OCI-LY7 (cell line): ENCODE measurements around the gene SPN. TPM values are rescaled to one million over a fixed set of nuclear protein-coding genes. Genes with fewer than 3 reads are reported as not detected.

Experiments
- BruUV-seq: library from RNA; stranded (reverse); fragments of 400-500 nt; replicated peaks from 2 replicates; lab custom pipeline; 2021; lab: Mats Ljungman, UMichigan
- CTCF ChIA-PET: fragments of 300-600 bp; sonication (Branson Sonifier 250); formaldehyde crosslinking; loops from one replicate; lab custom pipeline; 2022; ENCODE audit warnings: antibody characterized with exemption; ENCODE audit not compliant: unreplicated experiment; lab: Charles Lee
- POLR2A ChIA-PET: fragments of 300-600 bp; sonication (Branson Sonifier 250); formaldehyde crosslinking; loops from one replicate; lab custom pipeline; 2022; ENCODE audit warnings: antibody characterized with exemption; lab: Charles Lee
- DNase-seq: peaks from one replicate; pipeline ENCODE4 v3.0.0-alpha.2; 2015; ENCODE audit warnings: low spot score
- H2AFZ ChIP-seq: fragments of 200-600 bp; sonication (generic), shearing (Covaris generic); 2 replicates; pipeline ENCODE4 v1.6.1; 2014; ENCODE audit warnings: mild to moderate bottlenecking, antibody characterized with exemption, low read length, moderate library complexity
- H3K27ac ChIP-seq: fragments of 200-600 bp; sonication (generic); 2 replicates; pipeline ENCODE4 v1.5.1; 2014; ENCODE audit warnings: mixed run types, low read depth, mild to moderate bottlenecking, moderate library complexity, low read length, inconsistent platforms; ENCODE audit not compliant: poor library complexity, severe bottlenecking
- H3K36me3 ChIP-seq: fragments of 200-600 bp; sonication (generic); 2 replicates; pipeline ENCODE4 v1.6.1; 2014; ENCODE audit warnings: mild to moderate bottlenecking, antibody characterized with exemption, low read length, moderate library complexity, mixed read lengths; ENCODE audit not compliant: insufficient read depth
- H3K4me1 ChIP-seq: fragments of 200-600 bp; sonication (generic); 2 replicates; pipeline ENCODE4 v1.5.1; 2014; ENCODE audit warnings: mild to moderate bottlenecking, low read length; ENCODE audit not compliant: insufficient read depth, poor library complexity, severe bottlenecking
- H3K4me2 ChIP-seq: fragments of 200-600 bp; sonication (generic); 2 replicates; pipeline ENCODE4 v1.6.1; 2014; ENCODE audit warnings: mild to moderate bottlenecking, low read length
- H3K4me3 ChIP-seq: fragments of 200-600 bp; sonication (generic); 2 replicates; pipeline ENCODE4 v1.5.1; 2014; ENCODE audit warnings: mild to moderate bottlenecking, low read depth, low read length; ENCODE audit not compliant: poor library complexity, severe bottlenecking
- H3K79me2 ChIP-seq: fragments of 200-600 bp; sonication (generic); 2 replicates; pipeline ENCODE4 v1.6.1; 2016; ENCODE audit warnings: low read depth, mild to moderate bottlenecking, low read length, moderate library complexity, mixed read lengths; ENCODE audit not compliant: insufficient read depth
- H3K9me2 ChIP-seq: fragments of 200-600 bp; sonication (generic); 2 replicates; pipeline ENCODE4 v1.6.1; 2016; ENCODE audit warnings: mild to moderate bottlenecking, low read length, mixed read lengths; ENCODE audit not compliant: insufficient read depth
- H3K9me3 ChIP-seq: fragments of 200-600 bp; sonication (generic); 2 replicates; pipeline ENCODE4 v1.6.1; 2014; ENCODE audit warnings: mild to moderate bottlenecking, mixed run types, low read length, mixed read lengths
- H4K20me1 ChIP-seq: fragments of 200-600 bp; sonication (generic); 2 replicates; pipeline ENCODE4 v1.6.1; 2014; ENCODE audit warnings: mild to moderate bottlenecking, antibody characterized with exemption, low read length, moderate library complexity, mixed read lengths; ENCODE audit not compliant: insufficient read depth
- EZH2phosphoT487 ChIP-seq: fragments of 200-600 bp; sonication (generic); IDR thresholded peaks from 2 replicates; pipeline ENCODE4 v1.6.1; 2018; ENCODE audit warnings: low read depth, borderline replicate concordance, mild to moderate bottlenecking, mixed run types, antibody characterized with exemption, low read length, moderate library complexity, mixed read lengths
- intact Hi-C: fragments of 100-400 bp; cut with micrococcal nuclease; formaldehyde crosslinking; loops from one replicate; pipeline ENCODE4 v1.10.0; 2022; ENCODE audit not compliant: unreplicated experiment
- total RNA-seq, 2 experiments: library from RNA; depleted of rRNA in 1 of 2; stranded (reverse); fragments of >200 nt in 1 of 2; shearing (Covaris generic) in 1 of 2; gene quantifications; 2 replicates each; pipeline ENCODE4 v1.2.3, GENCODE V29; 2014 to 2022
- TF ChIP-seq, protein P1 (sequence below): fragments of 200-600 bp; sonication (generic); conservative IDR thresholded peaks from 2 replicates; pipeline ENCODE4 v1.5.1; 2014; ENCODE audit warnings: mild to moderate bottlenecking, antibody characterized with exemption, low read length, moderate library complexity, mixed read lengths

SPN gene
- total RNA-seq, 2 experiments from 2014 or later = 59.4 to 90.5 TPM

DNA sequence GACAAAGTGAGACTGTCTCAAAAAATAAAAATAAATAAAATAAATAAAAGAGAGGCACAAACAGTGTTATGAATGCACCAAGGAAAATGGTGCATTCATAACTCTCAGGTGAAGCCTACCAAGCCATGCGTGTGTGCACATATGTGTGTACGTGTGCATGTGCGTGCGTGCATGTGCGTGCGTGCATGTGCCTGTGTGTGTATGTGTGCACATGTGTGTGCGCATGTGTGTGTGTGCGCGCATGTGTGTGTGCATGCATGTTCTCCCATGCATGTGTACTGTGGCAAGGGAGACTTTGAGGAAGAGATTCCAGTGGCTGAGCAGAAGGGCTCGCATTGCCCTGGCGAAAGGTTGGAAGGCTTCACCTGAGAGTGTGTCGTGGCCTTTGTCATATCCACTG lies 4.7 kb downstream of the SPN start:
- ChIA-PET POLR2A (interaction anchor here (1.2 kb wide), 1 partner anchor 12 kb away, joined by 11 read pairs; no protein-coding TSS in a partner anchor), CTCF (no interaction called here)
- H3K4me1 ChIP-seq = peaks cover 22% of the 10 kb centered on the region
- H3K4me2 ChIP-seq = no peak overlapping the region
- H3K4me3 ChIP-seq = no peak overlapping the region
- intact Hi-C loops = loop anchor here (10.0 kb wide), 1 partner anchor 63 kb away; no protein-coding TSS in a partner anchor
- no peaks in the 10 kb centered on the region for H3K9me3 ChIP-seq
- TF ChIP-seq EZH2phosphoT487 = no peak
- TF ChIP-seq, protein P1, sequence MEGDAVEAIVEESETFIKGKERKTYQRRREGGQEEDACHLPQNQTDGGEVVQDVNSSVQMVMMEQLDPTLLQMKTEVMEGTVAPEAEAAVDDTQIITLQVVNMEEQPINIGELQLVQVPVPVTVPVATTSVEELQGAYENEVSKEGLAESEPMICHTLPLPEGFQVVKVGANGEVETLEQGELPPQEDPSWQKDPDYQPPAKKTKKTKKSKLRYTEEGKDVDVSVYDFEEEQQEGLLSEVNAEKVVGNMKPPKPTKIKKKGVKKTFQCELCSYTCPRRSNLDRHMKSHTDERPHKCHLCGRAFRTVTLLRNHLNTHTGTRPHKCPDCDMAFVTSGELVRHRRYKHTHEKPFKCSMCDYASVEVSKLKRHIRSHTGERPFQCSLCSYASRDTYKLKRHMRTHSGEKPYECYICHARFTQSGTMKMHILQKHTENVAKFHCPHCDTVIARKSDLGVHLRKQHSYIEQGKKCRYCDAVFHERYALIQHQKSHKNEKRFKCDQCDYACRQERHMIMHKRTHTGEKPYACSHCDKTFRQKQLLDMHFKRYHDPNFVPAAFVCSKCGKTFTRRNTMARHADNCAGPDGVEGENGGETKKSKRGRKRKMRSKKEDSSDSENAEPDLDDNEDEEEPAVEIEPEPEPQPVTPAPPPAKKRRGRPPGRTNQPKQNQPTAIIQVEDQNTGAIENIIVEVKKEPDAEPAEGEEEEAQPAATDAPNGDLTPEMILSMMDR = no peak
- no peaks in the 10 kb centered on the region for H3K9me2 ChIP-seq
- peaks cover 60% of the 10 kb centered on the region for H3K79me2 ChIP-seq
- H3K27ac ChIP-seq = no peak overlapping the region
- BruUV-seq = no TSS peak
- DNase-seq = no peak
- peaks cover 22% of the 10 kb centered on the region; the same call in 1 of the 2 replicates for H3K36me3 ChIP-seq
- no peak overlapping the region for H2AFZ ChIP-seq
- no peaks in the 10 kb centered on the region for H4K20me1 ChIP-seq

- Histone ChIP-seq H3K79me2 (peaks cover 58% of the 10 kb centered on the region), H3K4me1 (peaks cover 21% of the 10 kb centered on the region), H3K36me3 (peaks cover 22% of the 10 kb centered on the region; the same call in 1 of the 2 replicates), H3K4me2 (no peak overlapping the region), H4K20me1 (no peaks in the 10 kb centered on the region), H3K4me3 (no peak overlapping the region), H2AFZ (no peak overlapping the region), H3K27ac (no peak overlapping the region), H3K9me2 (no peaks in the 10 kb centered on the region), H3K9me3 (no peaks in the 10 kb centered on the region)
- BruUV-seq = no TSS peak
- ChIA-PET POLR2A (interaction anchor here (0.6 to 1.2 kb wide), 3 partner anchors 11 to 547 kb away, joined by 3 to 11 read pairs (median 3); no protein-coding TSS in a partner anchor), CTCF (no interaction called here)
- DNase-seq = no peak
- TF ChIP-seq, protein P1 = no peak
- intact Hi-C loops = loop anchor here (10.0 kb wide), 1 partner anchor 63 kb away; no protein-coding TSS in a partner anchor
Measured at GRCh38 chr16:29668267-29668666, 5.2 kb downstream of the SPN start.

DNA sequence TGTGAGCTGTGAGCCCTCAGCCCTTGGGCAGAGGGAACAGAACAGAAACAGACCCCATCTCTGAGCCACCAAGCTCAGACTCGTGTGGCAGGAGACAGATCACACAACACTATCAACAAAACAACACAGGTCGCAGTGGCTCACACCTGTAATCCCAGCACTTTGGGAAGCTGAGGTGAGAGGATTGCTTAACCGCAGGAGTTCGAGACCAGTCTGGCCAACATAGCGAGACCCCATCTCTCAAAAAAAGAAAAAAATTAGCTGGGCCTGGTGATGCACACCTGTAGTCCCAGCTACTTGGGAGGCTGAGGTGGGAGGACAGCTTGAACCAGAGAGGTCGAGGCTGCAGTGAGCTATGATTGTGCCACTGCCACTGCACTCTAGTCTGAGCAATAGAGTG lies 10.5 kb downstream of the SPN start:
- Histone ChIP-seq H3K4me1 (peaks cover 9% of the 10 kb centered on the region), H3K27ac (no peak overlapping the region), H3K9me3 (no peaks in the 10 kb centered on the region), H4K20me1 (no peaks in the 10 kb centered on the region), H3K9me2 (no peaks in the 10 kb centered on the region), H3K4me3 (no peak overlapping the region), H2AFZ (no peak overlapping the region), H3K36me3 (peaks cover 8% of the 10 kb centered on the region; the same call in 1 of the 2 replicates), H3K79me2 (peaks cover 6% of the 10 kb centered on the region), H3K4me2 (no peak overlapping the region)
- ChIA-PET POLR2A (interaction anchor here (0.7 to 0.9 kb wide), 2 partner anchors 58 to 201 kb away, joined by 4 to 5 read pairs; no protein-coding TSS in a partner anchor), CTCF (interaction anchor here (0.6 kb wide), 1 partner anchor 147 kb away, joined by 4 read pairs; no protein-coding TSS in a partner anchor)
- intact Hi-C loops = no loop called here
- no peak for DNase-seq
- TF ChIP-seq, protein P1 = no peak
- no peak for TF ChIP-seq EZH2phosphoT487
- no TSS peak for BruUV-seq
